ENCODE measurements around the gene CDH13.

Gene CDH13

DNA sequence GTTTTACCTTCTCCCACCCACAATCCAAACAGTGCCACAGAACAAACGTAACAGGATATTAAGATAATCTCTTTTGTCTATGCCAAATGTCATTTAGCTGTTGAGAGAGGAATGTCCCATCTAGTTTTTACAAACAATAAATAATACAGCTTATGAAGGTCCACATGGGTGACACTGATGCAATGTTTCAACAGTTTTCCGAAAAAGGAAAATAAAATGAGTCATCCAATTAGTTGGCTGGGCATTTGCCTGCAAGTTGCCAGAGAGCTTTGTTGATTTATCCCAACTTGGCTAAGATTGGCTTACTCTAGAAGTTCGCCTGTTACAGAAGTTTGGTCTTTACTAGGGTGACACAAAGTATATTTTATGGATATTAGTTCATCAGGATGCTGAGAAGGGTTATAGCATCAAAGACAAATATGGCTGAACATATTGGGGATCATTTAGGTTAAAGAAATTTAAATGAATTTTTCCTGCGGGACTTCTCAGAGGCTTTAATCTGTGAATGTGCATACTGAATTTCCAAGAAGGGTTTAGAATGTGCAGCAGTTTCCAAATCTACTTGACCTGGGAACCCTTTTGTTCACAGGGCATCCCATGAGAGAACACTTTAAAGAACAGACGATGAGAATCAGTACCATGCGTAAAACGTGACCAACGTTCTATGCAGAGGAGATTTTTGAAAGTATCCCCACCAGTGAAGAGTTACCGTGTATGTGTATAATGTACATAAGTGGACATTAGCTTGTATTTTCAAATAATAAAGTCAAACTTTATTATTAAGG is 73.1 kb downstream of the CDH13 start:
- no peak for DNase-seq

DNA sequence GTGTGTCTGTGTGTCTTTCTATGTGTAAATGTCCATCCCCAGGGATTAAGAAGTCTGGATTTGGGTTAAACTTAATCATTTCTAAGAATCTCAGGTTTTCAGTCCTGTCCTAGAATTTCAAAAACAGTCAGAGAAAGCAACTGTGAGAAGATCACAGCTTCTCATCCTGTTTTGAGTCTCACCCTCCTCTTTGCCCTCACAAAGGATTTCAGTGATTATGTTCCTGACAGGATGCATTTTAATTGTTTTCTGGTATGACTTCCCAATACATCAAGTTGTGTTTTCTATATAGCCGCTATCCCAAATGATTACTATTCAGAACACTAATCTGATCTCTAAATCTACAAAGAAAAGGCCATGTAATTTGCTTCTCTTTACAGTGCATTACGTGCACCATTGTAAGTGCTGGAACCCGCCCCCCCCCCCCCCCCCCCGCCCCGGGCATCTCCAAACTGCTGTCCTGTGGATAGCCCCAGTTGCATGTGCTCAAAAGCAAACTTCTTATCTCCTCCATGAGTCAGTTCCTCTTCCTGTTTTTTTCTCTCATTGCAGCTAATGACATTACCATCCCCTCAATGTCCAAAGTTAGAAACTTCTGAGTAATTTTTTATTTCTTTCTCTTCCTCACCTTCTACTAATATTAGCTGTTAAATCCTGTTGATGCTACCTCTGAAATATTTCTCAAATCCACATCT is 73.9 kb downstream of the CDH13 start:
- DNase-seq = no peak

DNA sequence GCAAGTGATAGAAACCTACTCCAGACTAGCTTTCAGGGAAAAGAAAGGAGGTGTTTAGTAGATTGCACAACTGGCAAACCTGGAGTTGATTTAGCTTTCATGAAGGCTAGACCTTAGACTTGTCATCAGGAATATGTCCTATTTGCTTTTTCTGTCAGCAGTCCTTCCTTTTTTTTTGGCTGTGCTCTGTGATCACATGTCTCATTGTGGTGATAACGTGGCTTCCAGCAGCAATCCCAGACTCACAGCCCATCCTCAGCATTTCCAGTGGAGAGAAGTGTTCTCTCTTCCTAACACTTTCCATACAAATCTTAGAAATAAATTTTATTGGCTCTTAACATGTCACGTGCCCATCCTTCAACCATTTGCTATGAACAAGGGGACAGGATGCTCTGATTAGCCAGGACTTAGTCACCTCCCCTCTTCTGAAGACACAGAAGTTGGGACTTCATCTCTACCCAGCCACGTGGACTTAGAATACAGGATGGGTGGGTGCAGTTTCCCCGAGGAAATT is 74.7 kb downstream of the CDH13 start:
- no peak for DNase-seq

DNA sequence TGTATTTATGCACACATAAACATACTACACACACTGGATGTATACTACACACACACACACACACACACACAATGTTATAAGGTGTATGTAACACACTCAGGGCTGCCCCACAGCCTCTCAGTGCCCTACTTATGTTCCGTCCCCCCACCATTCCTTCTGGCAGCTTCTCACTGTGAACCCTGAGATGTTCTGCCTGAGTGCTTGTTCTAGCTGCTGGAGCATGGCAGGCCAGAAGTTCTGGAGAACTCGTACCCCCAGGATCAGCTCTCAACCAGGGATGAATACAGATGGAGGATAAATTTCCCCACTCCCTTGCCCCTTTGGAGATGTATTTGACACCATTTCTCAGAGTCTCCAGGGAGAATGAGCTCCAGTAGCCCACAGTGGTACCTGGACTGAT is 76.4 kb downstream of the CDH13 start:
- DNase-seq = no peak

DNA sequence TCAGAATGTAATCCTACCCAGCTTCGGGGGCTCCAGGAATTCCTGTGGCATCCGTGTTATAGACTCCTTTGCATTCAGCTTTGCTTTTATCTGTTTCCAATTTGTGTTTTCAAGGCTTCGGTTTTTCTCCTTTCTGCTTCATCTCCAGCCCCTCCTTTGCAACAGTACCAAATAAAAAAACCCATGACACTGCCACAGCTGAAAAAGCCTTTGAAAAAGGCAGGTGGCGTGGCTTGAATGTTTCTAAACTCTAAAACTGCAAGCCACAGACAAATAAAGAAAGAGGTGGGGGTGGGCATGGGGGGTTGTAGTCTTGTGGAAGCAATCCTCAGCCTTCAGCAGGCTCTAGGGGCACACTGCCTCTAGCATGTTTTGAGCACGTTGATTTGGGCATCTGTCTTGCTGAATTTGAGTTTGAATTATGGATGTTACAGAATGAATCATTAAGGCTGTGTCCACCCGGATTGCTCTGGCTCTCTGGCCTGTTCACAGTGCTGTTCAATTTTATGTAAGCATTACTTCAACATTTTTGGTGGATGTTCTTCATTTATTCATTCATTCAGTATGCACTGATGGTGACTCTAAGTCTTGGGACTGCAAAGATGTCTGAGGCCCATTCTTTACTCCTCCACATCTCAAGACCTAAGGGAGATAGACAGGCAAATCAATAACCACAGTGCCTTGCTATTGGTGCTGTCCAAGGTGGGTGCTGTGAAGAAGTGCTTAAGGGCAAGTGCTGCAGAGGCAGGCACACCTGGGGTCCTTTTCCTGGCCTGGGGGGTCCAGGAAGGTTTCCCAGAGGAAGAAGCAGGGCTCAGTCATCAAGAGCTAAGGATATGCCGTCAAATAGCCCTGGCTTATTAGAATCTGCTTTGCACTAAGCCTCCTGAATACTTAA is 77.4 kb downstream of the CDH13 start:
- no peak for DNase-seq

DNA sequence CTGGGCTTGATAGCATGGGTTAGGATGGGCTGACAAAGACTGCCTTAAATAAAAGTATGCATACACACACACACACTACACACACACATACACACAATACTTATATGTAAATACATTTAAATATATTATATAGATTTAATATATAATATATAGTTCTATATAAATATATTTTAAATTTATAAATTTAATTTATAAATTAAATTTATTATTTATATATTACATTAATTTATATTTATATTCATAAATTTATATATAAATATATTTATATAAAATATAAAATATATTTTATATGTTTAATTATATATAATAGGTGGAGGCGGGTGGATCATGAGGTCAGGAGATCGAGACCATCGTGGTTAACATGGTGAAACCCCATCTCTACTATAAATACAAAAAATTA is 83.2 kb downstream of the CDH13 start:
- DNase-seq = no peak

DNA sequence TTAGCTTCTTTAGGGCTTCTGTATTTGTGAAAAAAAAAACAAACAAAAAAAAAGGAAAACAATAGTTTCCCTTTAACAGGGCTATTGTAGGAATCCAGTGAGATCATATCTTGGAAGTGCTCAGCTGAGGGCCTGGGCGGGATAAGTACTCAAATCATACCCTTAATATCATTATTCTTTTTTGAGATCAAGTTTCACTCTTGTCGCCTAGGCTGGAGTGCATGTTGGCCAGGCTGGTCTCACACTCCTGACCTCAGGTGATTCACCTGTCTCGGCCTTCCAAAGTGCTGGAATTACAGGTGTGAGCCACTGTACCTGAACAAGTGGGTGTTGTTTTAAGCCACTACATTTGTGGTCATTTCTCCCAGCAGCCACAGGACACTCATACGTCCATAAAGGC is 87.0 kb downstream of the CDH13 start:
- DNase-seq = no peak

DNA sequence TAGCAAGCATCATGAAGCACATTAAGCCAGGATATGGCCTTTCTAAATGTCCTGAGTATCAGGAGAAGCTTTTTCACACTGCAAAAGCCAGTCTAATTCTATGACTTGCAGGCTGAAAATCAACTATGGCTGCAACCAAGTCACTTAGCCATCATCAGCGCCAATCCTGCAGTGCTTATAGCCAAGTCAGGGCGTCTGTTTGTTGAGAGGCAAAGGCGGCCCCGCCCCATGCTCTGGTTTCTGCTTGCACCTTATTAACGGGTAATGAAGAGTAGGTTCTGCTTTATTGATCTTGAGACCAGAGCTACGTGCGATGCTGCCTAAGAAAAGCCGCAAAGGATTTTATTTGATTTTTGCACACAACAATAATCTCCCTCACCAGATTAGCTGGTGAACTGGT is 88.4 kb downstream of the CDH13 start:
- no peak for DNase-seq

DNA sequence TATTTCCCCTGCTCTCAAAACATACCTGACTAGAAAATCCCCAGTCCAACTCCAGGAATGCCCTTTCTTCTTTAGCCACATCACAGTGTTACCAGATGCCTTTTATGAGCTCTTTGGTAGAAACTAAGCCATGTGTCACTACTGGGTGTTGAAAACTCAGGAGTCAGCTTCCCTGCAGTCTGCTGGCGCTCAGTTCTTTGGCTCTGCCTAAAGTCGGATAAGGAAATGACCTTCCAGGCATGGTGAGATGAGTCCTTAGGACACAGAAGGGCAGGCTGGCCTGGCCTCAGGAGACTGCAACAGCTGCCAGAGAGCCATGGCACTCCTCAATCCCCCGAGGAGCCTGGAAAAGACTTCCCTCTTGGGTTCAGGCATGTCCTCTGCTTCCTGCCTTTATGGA is 89.1 kb downstream of the CDH13 start:
- DNase-seq = no peak

DNA sequence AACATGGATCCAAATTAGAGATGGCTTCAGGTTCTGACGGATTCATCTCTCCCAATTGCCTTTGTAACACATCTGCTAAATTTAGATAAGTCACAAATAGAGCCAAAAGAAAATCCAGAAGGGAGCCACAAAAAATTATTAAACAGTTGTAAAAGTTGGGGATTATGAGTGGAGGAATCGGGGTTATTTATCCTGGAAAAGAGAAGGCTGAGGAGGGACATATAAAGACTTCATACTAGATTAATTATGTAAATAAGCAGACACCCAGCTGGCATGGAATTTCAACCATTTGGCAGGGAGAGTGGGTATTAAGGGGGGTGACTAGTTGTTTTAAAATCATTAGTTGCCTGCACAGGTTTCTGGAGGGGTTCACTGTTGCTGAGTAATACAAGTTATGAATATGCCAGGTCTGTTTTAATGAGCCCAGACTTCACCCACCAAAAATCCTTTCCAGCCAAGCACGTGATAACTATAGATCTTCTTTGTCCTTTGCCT is 89.6 kb downstream of the CDH13 start:
- DNase-seq = no peak

DNA sequence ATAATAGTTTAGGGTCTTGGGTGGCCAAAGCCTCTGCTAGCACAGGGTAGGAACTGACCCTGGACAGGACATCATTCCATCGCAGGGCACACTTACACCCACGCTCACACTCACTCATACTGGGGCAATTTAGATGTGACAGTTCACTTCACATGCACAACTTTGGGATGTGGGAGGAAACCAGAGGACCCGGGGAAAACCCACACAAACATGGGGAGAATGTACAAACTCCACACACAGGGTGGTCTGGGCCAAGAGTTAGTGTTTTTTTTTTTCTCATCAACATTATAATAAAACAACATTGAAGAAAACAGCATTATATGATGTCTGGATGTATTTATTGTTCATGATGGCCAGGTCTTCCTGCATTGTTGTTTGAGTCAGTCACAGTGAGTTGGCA is 93.6 kb downstream of the CDH13 start:
- DNase-seq = no peak

DNA sequence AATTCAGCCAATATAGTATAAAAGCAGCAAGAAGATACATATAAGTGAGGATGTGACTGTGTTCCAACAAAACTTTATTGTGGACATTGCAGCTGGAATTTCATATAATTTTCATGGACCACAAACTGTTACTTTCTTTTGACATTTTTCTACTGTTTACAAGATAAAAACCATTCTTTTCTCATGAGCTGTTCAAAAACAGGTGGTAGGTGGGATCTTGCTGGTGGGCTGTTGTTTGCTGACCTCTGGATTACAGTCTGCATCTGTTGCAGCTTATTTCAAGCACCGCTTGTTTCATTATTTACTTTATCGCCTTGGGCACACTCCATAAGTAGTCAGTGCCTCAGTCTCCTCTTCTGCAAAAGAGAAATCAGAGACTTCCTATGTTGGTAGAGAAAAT is 99.5 kb downstream of the CDH13 start:
- no peak for DNase-seq

DNA sequence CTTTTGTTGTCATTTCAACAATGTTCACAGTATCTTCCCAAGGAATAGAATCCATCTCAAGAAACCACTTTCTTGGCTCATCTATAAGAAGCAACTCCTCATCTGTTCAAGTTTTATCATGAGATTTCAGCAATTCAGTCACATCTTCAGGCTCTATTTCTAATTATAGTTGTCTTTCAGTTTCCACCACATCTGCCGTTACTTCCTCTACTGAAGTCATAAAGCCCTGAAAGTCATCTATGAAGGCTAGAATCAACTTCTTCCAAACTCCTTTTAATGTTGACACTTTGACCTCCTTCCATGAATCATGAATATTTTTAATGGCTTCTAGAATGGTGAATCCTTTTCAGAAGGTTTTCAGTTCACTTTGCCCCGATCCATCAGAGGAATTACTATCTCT is 102.1 kb downstream of the CDH13 start:
- no peak for DNase-seq

DNA sequence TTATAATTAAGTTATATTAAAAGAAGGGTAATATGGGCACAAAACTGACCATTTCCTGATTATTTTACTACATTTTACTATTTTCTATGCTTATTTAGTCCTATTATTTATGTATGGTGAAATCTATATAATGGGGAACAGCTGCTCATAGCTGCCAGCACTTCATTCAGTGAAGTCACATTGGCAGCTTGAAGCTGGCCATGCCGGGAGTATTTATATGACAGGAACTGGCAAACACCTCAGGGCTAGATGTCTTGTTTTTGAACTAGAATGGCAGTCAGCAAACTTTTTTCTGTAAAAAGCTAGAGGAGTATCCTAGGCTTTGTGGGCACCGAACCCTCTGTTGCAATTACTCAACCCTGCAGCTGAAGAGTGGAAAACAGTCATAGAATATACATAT is 104.1 kb downstream of the CDH13 start:
- DNase-seq = no peak

DNA sequence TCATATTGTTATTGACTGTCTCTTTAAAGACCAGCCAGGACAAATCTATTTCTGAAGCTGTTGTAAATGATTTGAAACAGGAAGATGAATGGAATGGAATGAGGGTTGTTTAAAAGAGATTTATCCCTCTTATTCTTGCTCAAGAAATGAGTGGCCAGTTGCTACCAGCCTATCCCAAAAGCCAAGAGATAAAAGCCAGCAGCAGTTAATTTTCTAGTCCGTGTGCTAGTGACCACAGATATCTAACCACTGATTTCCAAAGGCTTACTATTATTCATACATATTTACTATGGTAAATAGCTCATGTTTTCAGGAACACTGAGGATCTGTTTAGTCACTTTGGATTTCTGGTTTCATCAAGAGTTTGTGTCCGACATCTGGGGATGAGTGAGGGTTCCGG is 105.7 kb downstream of the CDH13 start:
- DNase-seq = no peak

DNA sequence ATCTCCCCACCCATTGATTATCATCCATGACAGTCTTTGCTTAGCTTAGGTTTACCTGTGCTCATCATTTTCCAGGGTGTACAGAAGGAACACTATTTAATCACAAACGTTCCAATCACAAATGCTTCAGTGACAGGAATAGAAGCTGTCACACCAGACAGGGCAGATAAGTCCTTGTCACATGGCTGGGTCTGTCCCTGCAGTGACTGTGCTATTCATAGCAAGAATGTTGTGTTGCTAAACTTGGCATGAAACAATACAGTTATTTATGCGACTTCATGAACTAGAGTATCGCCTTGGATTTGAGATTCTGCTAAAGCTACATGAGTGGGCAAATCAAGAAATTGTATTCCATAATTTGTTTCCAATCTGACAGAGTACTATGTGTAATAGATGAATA is 108.4 kb downstream of the CDH13 start:
- DNase-seq = no peak

DNA sequence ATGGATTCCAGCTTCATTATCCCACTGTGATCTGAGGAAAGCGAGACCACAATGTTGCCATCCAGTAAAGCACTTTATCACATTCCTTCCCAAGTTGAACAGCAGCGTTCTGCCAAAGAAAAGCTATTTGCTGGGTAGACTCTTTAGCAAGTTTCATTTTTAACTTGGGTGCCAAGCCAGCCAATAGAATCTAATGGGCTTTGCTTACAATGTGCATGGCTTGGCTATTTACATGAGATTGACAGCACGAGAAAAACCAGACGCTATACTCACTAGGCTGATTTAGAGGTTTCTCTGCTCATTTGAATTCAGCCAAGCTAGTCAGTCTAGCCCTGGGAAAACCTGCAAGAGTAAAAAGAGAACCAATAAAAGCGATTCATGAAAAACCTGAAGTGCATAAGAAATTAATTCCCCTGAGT is 108.9 kb downstream of the CDH13 start:
- DNase-seq = no peak

DNA sequence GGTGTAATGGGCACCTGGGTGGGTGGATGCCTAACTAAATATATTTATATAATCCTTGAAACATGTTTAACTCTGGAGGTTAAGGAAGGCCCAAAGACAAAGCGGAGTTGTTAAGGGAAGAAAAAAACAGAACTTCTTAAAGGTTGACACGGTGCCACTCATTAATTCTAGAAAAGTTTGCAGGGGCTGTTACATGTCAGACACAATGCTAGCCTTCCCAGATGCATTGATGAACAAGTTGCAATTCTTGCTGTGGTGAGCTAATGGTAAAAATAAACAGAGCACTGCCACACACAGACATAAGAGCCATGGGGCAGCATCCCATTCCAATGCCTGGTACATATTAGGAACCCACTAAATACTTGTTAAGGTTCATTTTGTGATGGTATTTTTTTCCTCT is 109.5 kb downstream of the CDH13 start:
- DNase-seq = no peak

DNA sequence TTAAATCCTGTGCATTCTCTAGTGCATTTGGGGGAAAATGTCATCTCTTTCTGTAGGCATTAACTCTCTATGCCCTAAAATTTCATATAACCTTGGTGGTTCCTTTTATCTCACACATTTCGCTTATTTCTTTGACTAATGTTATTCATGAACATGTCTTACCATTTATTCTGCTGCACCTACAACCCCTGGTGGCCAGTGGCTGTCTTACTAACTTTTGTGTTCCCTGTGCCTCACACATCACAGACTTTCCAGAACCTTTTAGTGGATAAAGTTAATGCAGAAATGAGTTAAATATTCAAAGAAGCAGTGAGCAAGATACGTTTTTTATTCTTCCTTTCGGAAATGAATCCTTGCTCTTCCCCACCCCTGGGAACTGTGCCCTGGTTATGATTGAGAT is 111.9 kb downstream of the CDH13 start:
- DNase-seq = no peak

DNA sequence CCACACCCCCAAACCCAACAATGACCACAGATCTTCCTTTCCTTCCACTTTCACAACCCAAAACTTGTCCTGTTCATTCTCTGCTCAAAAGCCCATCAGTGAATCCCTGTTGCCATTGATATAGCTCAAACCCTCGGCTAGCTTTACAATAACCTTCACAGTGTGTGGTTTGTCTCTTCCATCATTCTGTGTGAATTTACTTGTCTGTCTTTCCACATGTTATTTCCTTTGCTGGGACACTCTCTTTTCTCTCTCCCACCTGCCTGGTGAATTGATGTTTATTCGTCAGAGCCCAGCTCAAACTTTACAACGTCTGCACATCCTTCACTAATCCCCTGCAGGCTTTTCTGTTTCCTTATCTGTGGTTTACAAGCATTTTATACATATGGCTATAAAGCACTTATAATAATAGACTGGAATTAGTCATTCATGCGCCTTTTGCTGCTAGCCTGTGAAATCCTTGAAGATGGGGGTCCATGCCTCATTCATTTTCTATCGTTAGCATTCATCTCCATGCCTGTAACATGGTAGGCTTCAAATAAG is 114.4 kb downstream of the CDH13 start:
- no peak for DNase-seq

DNA sequence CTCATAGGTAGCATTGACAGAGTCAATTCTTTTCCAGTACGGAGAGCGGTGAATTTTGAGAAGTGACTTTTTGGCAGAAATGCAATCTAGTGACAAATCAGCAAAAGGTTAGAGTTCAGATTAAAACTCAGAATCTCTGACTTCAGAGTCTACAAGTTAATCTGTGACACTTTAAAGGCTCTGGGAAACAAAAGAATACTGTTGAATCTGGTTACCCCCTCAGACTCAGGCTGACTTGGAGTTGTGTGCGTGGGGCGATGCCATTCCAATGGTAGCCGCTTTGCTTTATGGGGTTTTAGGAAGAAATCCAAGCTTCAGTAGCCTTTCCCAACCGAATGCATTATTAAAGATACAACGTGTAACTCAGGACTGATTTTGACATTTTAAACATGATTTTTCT is 118.2 kb downstream of the CDH13 start:
- DNase-seq = no peak

DNA sequence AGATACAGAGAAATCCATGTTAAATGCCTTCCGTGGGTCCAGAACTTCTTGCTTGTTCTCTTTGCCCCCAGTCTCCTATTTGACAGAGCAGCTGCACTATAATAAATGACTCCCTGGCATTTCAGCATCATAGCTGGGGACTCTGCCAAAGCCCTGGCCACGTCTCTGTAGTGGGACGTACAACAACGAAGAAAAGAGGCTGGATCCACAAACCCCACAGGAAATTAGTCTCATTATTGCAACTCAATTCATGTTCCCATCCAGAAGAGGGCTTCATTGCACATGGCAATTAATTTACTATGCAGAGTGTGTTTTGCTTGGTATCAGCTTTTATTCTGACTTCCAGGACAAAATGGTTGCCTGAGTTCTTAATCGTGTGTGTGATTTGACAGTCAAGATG is 121.3 kb downstream of the CDH13 start:
- DNase-seq = no peak

DNA sequence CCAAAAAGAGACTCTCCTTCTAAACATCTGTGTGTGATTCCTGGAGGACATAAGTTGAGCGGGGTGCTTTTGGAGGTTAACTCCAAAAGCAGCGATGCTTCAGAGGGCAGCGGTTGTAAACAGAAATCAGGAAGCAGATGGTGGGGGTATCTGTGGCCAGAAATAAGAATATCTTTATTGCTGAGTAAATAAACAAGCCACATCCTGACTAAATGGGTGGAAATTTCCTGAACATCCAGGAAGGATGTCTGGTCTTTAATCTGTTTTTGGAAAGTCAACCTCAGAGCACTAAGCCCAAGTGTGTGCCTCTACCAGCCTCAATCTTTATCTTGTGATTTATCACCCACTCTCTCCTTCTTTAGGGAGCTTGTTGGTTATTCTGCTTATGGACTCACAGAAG is 123.3 kb downstream of the CDH13 start:
- DNase-seq = no peak
